K562 (cell line): ENCODE results near the gene ARPC4. TPM values are rescaled to one million over a fixed set of nuclear protein-coding genes. Genes with fewer than 3 reads are reported as not detected.

Experiments
- ARHGAP35 ChIP-seq: fragments of 450-650 bp; IDR thresholded peaks from 2 replicates; pipeline ENCODE4 v1.6.1; 2018; ENCODE audit not compliant: partially characterized antibody
- ARID4B ChIP-seq: sonication (generic); formaldehyde crosslinking; IDR thresholded peaks from 2 replicates; pipeline ENCODE4 v1.8.0; 2022; ENCODE audit warnings: mild to moderate bottlenecking, missing genetic modification reagents
- BCLAF1 ChIP-seq, 2 experiments: fragments of 450-650 bp in 1 of 2; IDR thresholded peaks; 2 replicates each; pipeline ENCODE4 v1.6.1; 2011 to 2017; ENCODE audit warnings: low read depth in 2 of 2, antibody characterized with exemption in 1 of 2, borderline replicate concordance in 1 of 2, low read length in 1 of 2, mild to moderate bottlenecking in 1 of 2, mixed read lengths in 1 of 2; ENCODE audit not compliant: control insufficient read depth in 1 of 2
- EGR1 ChIP-seq: fragments of 450-650 bp; conservative IDR thresholded peaks from 2 replicates; pipeline ENCODE4 v1.6.1; 2017; ENCODE audit warnings: mild to moderate bottlenecking
- ETV5 ChIP-seq: sonication (generic); formaldehyde crosslinking; IDR thresholded peaks from 2 replicates; pipeline ENCODE4 v1.4.0; 2020; ENCODE audit warnings: low read depth, mild to moderate bottlenecking, missing genetic modification reagents
- GATAD2B ChIP-seq: fragments of 450-650 bp; IDR thresholded peaks from 2 replicates; pipeline ENCODE4 v1.6.1; 2017; ENCODE audit warnings: mild to moderate bottlenecking, borderline replicate concordance
- HSF4 ChIP-seq: fragments of 250-450 bp; sonication (Bioruptor Pico); IDR thresholded peaks from 2 replicates; pipeline ENCODE4 v2.1.2; 2022; ENCODE audit warnings: mild to moderate bottlenecking, moderate library complexity, borderline replicate concordance
- MYBL2 ChIP-seq, 2 experiments: fragments of 450-650 bp in 1 of 2; sonication (generic) in 1 of 2; formaldehyde crosslinking in 1 of 2; IDR thresholded peaks; 2 replicates each; pipeline versions ENCODE4 v1.6.1 to v1.8.1; 2017 to 2022; ENCODE audit warnings: borderline replicate concordance in 1 of 2, inconsistent platforms in 1 of 2, low read depth in 1 of 2, mild to moderate bottlenecking in 1 of 2, missing genetic modification reagents in 1 of 2, moderate library complexity in 1 of 2
- MYNN ChIP-seq, 2 experiments: sonication (generic); formaldehyde crosslinking in 1 of 2; IDR thresholded peaks; 2 replicates each; pipeline versions ENCODE4 v1.5.0 to v1.6.1; 2016 to 2020; ENCODE audit warnings: antibody characterized with exemption in 1 of 2, missing genetic modification reagents in 1 of 2
- PPARD ChIP-seq: fragments of 250-450 bp; sonication (Bioruptor Pico); IDR thresholded peaks from 2 replicates; pipeline ENCODE4 v1.8.0; 2022; ENCODE audit warnings: inconsistent platforms, mild to moderate bottlenecking, moderate library complexity
- TBP ChIP-seq: optimal IDR thresholded peaks from 2 replicates; pipeline ENCODE3; 2011; ENCODE audit warnings: low read depth, low read length, improper control_type of control experiment
- TEAD2 ChIP-seq: fragments of 450-650 bp; IDR thresholded peaks from 2 replicates; pipeline ENCODE4 v1.6.1; 2016; ENCODE audit warnings: missing genetic modification characterization, control low read depth, missing compliant biosample characterization
- ZBTB9 ChIP-seq: fragments of 450-650 bp; formaldehyde crosslinking; IDR thresholded peaks from 2 replicates; pipeline ENCODE4 v1.4.0; 2020; ENCODE audit warnings: mild to moderate bottlenecking, moderate library complexity
- ZFP36 ChIP-seq: fragments of 150-350 bp; IDR thresholded peaks from 2 replicates; pipeline ENCODE4 v1.6.1; 2018; ENCODE audit warnings: low read length, low read depth; ENCODE audit not compliant: partially characterized antibody
- ZNF146 ChIP-seq: IDR thresholded peaks from one replicate; pipeline ENCODE4 v1.6.1; 2018; ENCODE audit warnings: missing compliant biosample characterization; ENCODE audit not compliant: unreplicated experiment
- ZNF174 ChIP-seq: fragments of 250-450 bp; sonication (Bioruptor Pico); IDR thresholded peaks from 2 replicates; pipeline ENCODE4 v1.4.0; 2020; ENCODE audit warnings: mild to moderate bottlenecking
- ZNF347 ChIP-seq: fragments of 450-650 bp; formaldehyde crosslinking; IDR thresholded peaks from 2 replicates; pipeline ENCODE4 v1.4.0; 2020; ENCODE audit warnings: low read depth, mild to moderate bottlenecking, moderate library complexity
- ZNF830 ChIP-seq: fragments of 250-450 bp; sonication (Bioruptor Pico); IDR thresholded peaks from 2 replicates; pipeline ENCODE4 v1.5.0; 2021; ENCODE audit warnings: mild to moderate bottlenecking
- polyA plus RNA-seq, 8 experiments: library from polyadenylated mRNA; depleted of rRNA in 4 of 8; stranded (reverse) in 5 of 8; unstranded in 3 of 8; fragments of >200 nt; fragmentation: Nextera tagmentation in 2 of 8; fragmentation: Illumina TruSeq in 1 of 8; extraction: Ambion mirVana in 2 of 8; extraction: Trizol in 1 of 8; gene quantifications; 2 replicates each; pipeline versions ENCODE4 v1.2.1 to v1.2.3, GENCODE V29; 2011 to 2014; ENCODE audit warnings: inconsistent platforms in 1 of 8, missing spikeins in 1 of 8
- total RNA-seq, 7 experiments: library from RNA; depleted of rRNA in 6 of 7; stranded (reverse); fragments of >200 nt in 6 of 7; fragmentation: Illumina TruSeq in 2 of 7; extraction: Trizol in 2 of 7; gene quantifications; 2 replicates each; pipeline versions ENCODE4 v1.2.1 to v1.2.3, GENCODE V29; 2011 to 2021; ENCODE audit warnings: low replicate concordance in 1 of 7

Gene ARPC4
- total and polyA plus RNA-seq, 9 of the 15 experiments (the other 6 are each of a cell fraction or from before 2014, with no cell fraction given), result 20.1 to 153 (median 119) TPM

GRCh38 chr3:9843715-9844438 lies 51.0 kb downstream of the ARPC4 start, which contains the start of gene RPUSD3 (continued):
- TF ChIP-seq ZFP36 (peak; percentile 19), ZNF830 (CRISPR knock-in tag) (peak; percentile 21; the same call in 1 of the 2 replicates), ZNF347 (no peak), BCLAF1 (IDR thresholded peaks at IDR 0.05; ENCODE audit: borderline replicate concordance in 1 of 2, control insufficient read depth in 1 of 2, low read depth in 2 of 2, low read length in 1 of 2) (no peak), PPARD (no peak), MYBL2 (IDR thresholded peaks at IDR 0.05; ENCODE audit: low read depth) (no peak), MYBL2 (CRISPR knock-in tag; IDR thresholded peaks at IDR 0.05; ENCODE audit: borderline replicate concordance) (no peak), HSF4 (0 out of 2 replicates have a peak, but pooled peaks have one; percentile 26), EGR1 (no peak), ARHGAP35 (no peak), ZNF146 (CRISPR knock-in tag) (no peak), TEAD2 (tag) (no peak), GATAD2B (no peak), ETV5 (no peak), TBP (peak; percentile 77), ZNF174 (CRISPR knock-in tag) (no peak), MYNN (IDR thresholded peaks at IDR 0.05) (0 out of 2 replicates have a peak, but pooled peaks have one; percentile 46), MYNN (CRISPR knock-in tag; IDR thresholded peaks at IDR 0.05) (no peak), ARID4B (CRISPR knock-in tag) (peak; percentile 50), ZBTB9 (CRISPR knock-in tag) (peak; percentile 27; the same call in 1 of the 2 replicates)
